Measurements from ENCODE around the gene RTP4. TPM values are rescaled to one million over a fixed set of nuclear protein-coding genes. Genes with fewer than 3 reads are reported as not detected.

The RTP4 gene
- total RNA-seq: 10 to 100 TPM; 16.9 to 24.3 TPM

- Mint-ChIP-seq H3K36me3 (peaks cover 56% of the 10 kb centered on the region), H3K27ac (peak within 1 kb of the TSS; percentile 98), H3K4me3 (peak within 1 kb of the TSS; percentile 90), H3K9me3 (ENCODE audit: low read depth) (peaks cover 5% of the 10 kb centered on the region), H3K27me3 (no peaks in the 10 kb centered on the region), H3K4me1 (peaks cover 29% of the 10 kb centered on the region)
- CTCF ChIA-PET: interaction anchor here (0.9 to 4.1 kb wide), 7 partner anchors 46 to 1548 kb away, joined by 3 to 27 read pairs (median 5); no protein-coding TSS in a partner anchor
- DNase-seq (peak; percentile 61), ATAC-seq (peak; percentile 95)
These were observed at the start of gene RTP4 for GRCh38 chr3:187368251-187369088. Gene RTP4, plus strand, starts transcription at chr3:187368385. Its CDS starts 57 bp downstream, at chr3:187368442.

DNA sequence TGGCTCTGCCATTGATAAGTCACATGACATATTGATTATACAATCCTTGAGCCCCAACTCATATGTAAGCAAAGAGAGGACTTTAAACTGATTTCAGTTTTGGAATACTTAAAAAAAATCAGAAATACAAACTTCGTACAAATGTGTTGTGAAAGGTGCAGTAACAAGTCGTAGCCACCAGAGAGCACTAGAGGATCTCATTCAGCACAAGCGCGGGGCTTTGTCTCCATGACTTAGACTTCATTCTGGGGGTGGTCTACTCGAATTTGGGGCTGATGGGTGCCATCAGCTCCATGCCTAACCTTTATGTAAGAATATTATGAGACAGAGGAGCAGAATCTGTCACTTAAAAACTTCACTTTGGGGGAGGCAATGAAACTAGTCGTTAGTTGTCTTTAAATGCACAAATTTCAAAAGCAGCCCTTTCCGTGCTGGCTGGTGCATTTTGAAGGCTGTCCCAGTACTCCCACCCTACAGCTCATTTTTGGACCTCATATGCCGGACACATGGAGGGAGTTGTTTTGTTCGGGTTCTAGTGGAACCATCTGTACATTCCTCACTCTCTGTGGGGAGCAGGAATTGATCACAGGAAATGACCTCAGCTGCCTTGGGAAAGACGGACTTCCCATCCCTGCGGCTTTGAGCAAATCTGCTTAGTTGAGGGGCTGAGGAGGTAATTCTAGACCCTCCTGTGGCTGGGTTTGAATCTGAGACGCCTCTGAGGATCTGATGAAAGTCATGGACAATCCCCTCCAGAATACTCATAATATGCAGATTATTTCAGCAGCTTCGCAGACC, 49.2 kb upstream of the RTP4 start:
- Mint-ChIP-seq H3K4me3 (no peak overlapping the region), H3K27ac (no peak overlapping the region), H3K4me1 (peaks cover 19% of the 10 kb centered on the region), H3K9me3 (ENCODE audit: low read depth) (no peaks in the 10 kb centered on the region), H3K36me3 (no peaks in the 10 kb centered on the region), H3K27me3 (peaks cover 39% of the 10 kb centered on the region)
- ATAC-seq (no peak), DNase-seq (peak; percentile 59)
- CTCF ChIA-PET: interaction anchor here (0.7 to 11.2 kb wide), 63 partner anchors 8 to 422 kb away, joined by 3 to 370 read pairs (median 4); partner anchors contain the start of genes RTP2, RTP4 and SST

GRCh38 chr3:187319699-187320302, 48.4 kb upstream of the RTP4 start:
- no peaks in the 10 kb centered on the region for H3K36me3 Mint-ChIP-seq
- H3K9me3 Mint-ChIP-seq (ENCODE audit: low read depth): no peaks in the 10 kb centered on the region
- H3K27ac Mint-ChIP-seq: no peak overlapping the region
- no peak overlapping the region for H3K4me3 Mint-ChIP-seq
- DNase-seq (peak; percentile 79), ATAC-seq (peak; percentile 83)
- CTCF ChIA-PET: interaction anchor here (0.5 to 11.2 kb wide), 64 partner anchors 8 to 421 kb away, joined by 3 to 370 read pairs (median 4); partner anchors contain the start of genes RTP2, RTP4 and SST
- H3K27me3 Mint-ChIP-seq: peaks cover 32% of the 10 kb centered on the region
- H3K4me1 Mint-ChIP-seq: peaks cover 19% of the 10 kb centered on the region

DNA sequence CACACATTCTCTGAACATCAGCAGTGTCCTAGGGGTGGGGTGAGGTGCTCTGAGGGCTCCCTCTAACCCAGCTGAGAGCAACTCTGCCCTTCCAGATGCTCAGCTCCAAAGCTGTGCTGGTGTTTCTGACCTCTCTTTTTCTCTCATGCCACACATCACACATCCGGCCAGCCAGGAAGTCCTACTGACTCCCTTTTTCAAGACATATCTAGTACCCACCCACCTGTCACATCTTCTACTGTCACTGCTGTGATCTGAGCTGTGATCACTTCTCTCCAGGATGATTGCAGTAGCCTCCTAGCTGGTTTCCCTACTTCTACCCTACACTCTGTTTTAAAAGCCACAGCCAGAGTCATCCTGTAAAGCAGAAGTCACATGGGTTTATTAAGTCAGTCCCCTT, 46.4 kb upstream of the RTP4 start:
- Mint-ChIP-seq H3K4me3 (no peak overlapping the region), H3K27ac (no peak overlapping the region), H3K27me3 (peaks cover 16% of the 10 kb centered on the region), H3K36me3 (no peaks in the 10 kb centered on the region), H3K4me1 (peaks cover 19% of the 10 kb centered on the region), H3K9me3 (ENCODE audit: low read depth) (no peaks in the 10 kb centered on the region)
- DNase-seq (peak; percentile 46), ATAC-seq (peak; percentile 35)
- CTCF ChIA-PET: interaction anchor here (0.7 to 11.2 kb wide), 4 partner anchors 46 to 393 kb away, joined by 5 to 370 read pairs (median 38); partner anchors contain the start of gene RTP4

GRCh38 chr3:187322291-187322690, 45.9 kb upstream of the RTP4 start:
- ATAC-seq (no peak), DNase-seq (no peak)
- H3K36me3 Mint-ChIP-seq: no peaks in the 10 kb centered on the region
- no peak overlapping the region for H3K4me3 Mint-ChIP-seq
- peaks cover 11% of the 10 kb centered on the region for H3K27me3 Mint-ChIP-seq
- H3K9me3 Mint-ChIP-seq (ENCODE audit: low read depth): no peaks in the 10 kb centered on the region
- CTCF ChIA-PET: interaction anchor here (0.7 to 11.2 kb wide), 4 partner anchors 45 to 392 kb away, joined by 5 to 370 read pairs (median 38); partner anchors contain the start of gene RTP4
- H3K4me1 Mint-ChIP-seq: peaks cover 19% of the 10 kb centered on the region
- no peak overlapping the region for H3K27ac Mint-ChIP-seq

DNA sequence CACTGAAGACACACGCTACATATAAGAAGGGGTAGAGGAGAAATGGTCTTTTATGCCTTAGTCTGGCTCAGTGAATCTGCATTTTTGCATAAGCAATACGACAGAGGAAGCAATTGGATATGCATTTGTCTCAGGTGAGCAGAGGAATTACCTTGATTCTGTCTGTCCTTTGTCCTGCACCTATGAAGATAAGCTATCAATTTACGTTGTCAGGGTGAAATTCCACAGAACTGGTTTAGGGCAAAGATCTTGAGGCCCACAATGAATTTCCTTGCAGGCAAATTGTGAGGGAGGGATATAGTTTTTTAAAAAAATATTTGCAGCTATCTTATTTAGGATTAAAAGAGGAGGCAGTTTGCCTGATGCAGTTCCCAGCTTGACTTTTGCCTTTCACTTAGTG, 45.1 kb upstream of the RTP4 start:
- ATAC-seq (no peak), DNase-seq (no peak)
- Mint-ChIP-seq H3K4me3 (no peak overlapping the region), H3K36me3 (no peaks in the 10 kb centered on the region), H3K27me3 (peaks cover 9% of the 10 kb centered on the region), H3K4me1 (peaks cover 19% of the 10 kb centered on the region), H3K9me3 (ENCODE audit: low read depth) (no peaks in the 10 kb centered on the region), H3K27ac (no peak overlapping the region)
- CTCF ChIA-PET: interaction anchor here (1.1 to 11.2 kb wide), 5 partner anchors 44 to 415 kb away, joined by 3 to 370 read pairs (median 7); partner anchors contain the start of gene RTP4

- H3K4me1 Mint-ChIP-seq: peaks cover 7% of the 10 kb centered on the region
- DNase-seq (no peak), ATAC-seq (no peak)
- no peak overlapping the region for H3K4me3 Mint-ChIP-seq
- H3K27me3 Mint-ChIP-seq: peaks cover 7% of the 10 kb centered on the region
- CTCF ChIA-PET: interaction anchor here (11.2 kb wide), 1 partner anchor 354 kb away, joined by 370 read pairs; no protein-coding TSS in a partner anchor
- no peak overlapping the region for H3K27ac Mint-ChIP-seq
- H3K9me3 Mint-ChIP-seq (ENCODE audit: low read depth): no peaks in the 10 kb centered on the region
- H3K36me3 Mint-ChIP-seq: no peaks in the 10 kb centered on the region
These were observed 42.6 kb upstream of the RTP4 start for GRCh38 chr3:187325632-187326031.

DNA sequence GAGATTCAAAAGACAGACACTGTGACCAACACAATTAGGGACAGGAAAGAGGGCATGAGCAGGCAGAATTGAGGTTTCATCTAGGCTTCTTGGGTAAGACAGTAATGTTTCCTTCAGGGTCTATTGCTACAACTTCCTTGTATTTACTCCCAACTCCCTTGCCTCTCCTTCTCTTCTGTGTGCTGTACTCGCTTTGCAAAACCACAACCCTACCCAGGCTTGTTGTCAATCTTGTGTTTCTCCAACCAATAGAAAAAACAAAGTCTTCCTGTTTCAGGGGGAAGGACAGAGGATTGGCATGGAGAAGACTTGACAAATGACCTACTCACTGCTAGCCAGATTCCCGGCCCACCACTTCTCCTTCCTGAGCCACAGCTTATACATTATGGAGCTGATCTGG, 40.3 kb upstream of the RTP4 start:
- DNase-seq: no peak
- no peaks in the 10 kb centered on the region for H3K4me1 Mint-ChIP-seq
- H3K27ac Mint-ChIP-seq: no peak overlapping the region
- H3K9me3 Mint-ChIP-seq (ENCODE audit: low read depth): no peaks in the 10 kb centered on the region
- no peak overlapping the region for H3K4me3 Mint-ChIP-seq
- H3K36me3 Mint-ChIP-seq: no peaks in the 10 kb centered on the region
- peaks cover 15% of the 10 kb centered on the region for H3K27me3 Mint-ChIP-seq
- ATAC-seq: no peak
- CTCF ChIA-PET: interaction anchor here (0.6 to 1.5 kb wide), 3 partner anchors 8 to 350 kb away, joined by 3 to 5 read pairs (median 4); no protein-coding TSS in a partner anchor

DNA sequence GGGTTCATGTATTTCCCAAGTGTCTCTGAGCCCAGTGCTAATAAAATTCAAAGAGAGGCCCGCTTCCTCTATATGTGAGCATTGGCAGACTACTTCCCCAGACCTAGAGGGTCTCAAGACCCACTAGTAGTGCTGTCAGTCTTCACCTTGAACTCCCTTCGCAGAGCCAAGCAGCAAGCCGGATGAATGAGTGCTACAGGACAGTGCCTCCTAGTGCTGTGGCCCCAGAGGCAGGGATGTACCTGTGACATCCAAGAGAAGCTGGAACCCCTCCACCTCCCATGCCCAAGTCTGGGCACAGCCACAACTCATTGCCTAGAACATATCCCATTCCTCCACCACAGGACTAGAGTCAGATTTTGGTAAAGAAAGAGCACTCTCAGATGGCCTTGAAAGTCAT, 39.5 kb upstream of the RTP4 start:
- no peaks in the 10 kb centered on the region for H3K4me1 Mint-ChIP-seq
- H3K27ac Mint-ChIP-seq: no peak overlapping the region
- no peaks in the 10 kb centered on the region for H3K9me3 Mint-ChIP-seq (ENCODE audit: low read depth)
- no peak for DNase-seq
- no peak overlapping the region for H3K4me3 Mint-ChIP-seq
- peaks cover 15% of the 10 kb centered on the region for H3K27me3 Mint-ChIP-seq
- H3K36me3 Mint-ChIP-seq: no peaks in the 10 kb centered on the region
- CTCF ChIA-PET: interaction anchor here (0.6 to 1.0 kb wide), 3 partner anchors 9 to 349 kb away, joined by 3 to 4 read pairs (median 3); no protein-coding TSS in a partner anchor
- ATAC-seq: no peak

GRCh38 chr3:187334904-187335303, 33.3 kb upstream of the RTP4 start:
- no peak for ATAC-seq
- no peak overlapping the region for H3K27ac Mint-ChIP-seq
- CTCF ChIA-PET: interaction anchor here (1.0 to 1.5 kb wide), 2 partner anchors 15 to 345 kb away, joined by 3 to 6 read pairs; no protein-coding TSS in a partner anchor
- H3K36me3 Mint-ChIP-seq: no peaks in the 10 kb centered on the region
- peaks cover 26% of the 10 kb centered on the region for H3K27me3 Mint-ChIP-seq
- H3K4me3 Mint-ChIP-seq: no peak overlapping the region
- H3K4me1 Mint-ChIP-seq: no peaks in the 10 kb centered on the region
- no peaks in the 10 kb centered on the region for H3K9me3 Mint-ChIP-seq (ENCODE audit: low read depth)
- DNase-seq: no peak

DNA sequence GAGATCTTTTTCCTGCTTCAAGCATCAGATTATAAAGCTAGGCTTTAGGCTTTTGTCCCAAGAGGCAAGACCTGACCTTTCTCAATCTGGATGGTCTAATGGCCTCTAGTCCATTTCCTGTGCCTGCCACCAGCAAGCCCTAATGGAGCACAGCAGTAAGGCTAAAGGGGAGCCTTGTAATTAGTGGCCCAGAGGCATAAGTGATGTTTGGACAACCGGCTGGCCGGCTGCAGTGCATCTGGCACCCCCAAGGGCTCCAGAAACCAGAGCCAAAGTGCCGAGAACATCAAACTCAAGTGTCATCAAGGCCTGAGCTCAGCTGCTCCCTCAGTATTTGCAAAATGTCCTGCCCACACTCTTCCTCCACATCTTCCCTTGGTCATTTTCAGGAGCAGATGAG, 31.9 kb upstream of the RTP4 start:
- H3K27me3 Mint-ChIP-seq: peaks cover 34% of the 10 kb centered on the region

DNA sequence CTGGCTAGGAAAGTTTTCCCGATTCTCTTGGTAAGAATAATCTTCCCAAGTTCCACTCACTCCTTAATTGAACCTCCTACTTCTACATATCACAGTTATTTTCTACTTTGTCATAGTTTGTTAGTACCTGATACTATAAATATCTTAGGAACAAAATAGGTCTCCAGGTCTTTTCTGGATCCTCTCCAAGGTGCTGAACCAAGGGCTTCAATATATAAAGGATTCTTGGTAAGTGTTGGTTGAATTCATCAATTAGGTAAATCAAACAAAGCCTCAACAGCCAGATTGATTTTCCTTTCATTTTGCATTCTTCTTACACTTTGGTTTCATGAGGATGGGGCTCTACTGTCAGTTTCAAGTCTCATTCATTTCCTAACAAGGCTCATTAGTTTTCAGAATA, 27.6 kb upstream of the RTP4 start:
- Mint-ChIP-seq H3K27me3 (peaks cover 43% of the 10 kb centered on the region), H3K4me3 (no peak overlapping the region), H3K27ac (no peak overlapping the region), H3K4me1 (no peaks in the 10 kb centered on the region), H3K9me3 (ENCODE audit: low read depth) (no peaks in the 10 kb centered on the region), H3K36me3 (no peaks in the 10 kb centered on the region)
- no peak for ATAC-seq
- CTCF ChIA-PET: interaction anchor here (1.0 kb wide), 1 partner anchor 21 kb away, joined by 5 read pairs; no protein-coding TSS in a partner anchor
- no peak for DNase-seq

More for the DNA sequence above, 31.9 kb upstream of the RTP4 start:
- ATAC-seq (no peak), DNase-seq (no peak)
- no peak overlapping the region for H3K27ac Mint-ChIP-seq
- no peaks in the 10 kb centered on the region for H3K4me1 Mint-ChIP-seq
- no peaks in the 10 kb centered on the region for H3K9me3 Mint-ChIP-seq (ENCODE audit: low read depth)
- no peak overlapping the region for H3K4me3 Mint-ChIP-seq
- no peaks in the 10 kb centered on the region for H3K36me3 Mint-ChIP-seq
- CTCF ChIA-PET: no interaction called here

Data from activated CD8-positive, alpha-beta memory T cell treated with anti-CD3 and anti-CD28 coated beads, Interleukin-2, amount 10 ng/mL, durations not matched to agents 7 days and 5 days (primary cell).